Endothelial cell of umbilical vein (primary cell): ENCODE data around the gene DOP1B.

Experiments
- CTCF ChIP-seq, 2 donors: IDR thresholded peaks; 1 replicate in 1 of 2; 2 replicates in 1 of 2; pipeline ENCODE4 v1.5.1; 2011; ENCODE audit warnings: low read length in 2 of 2, mild to moderate bottlenecking in 2 of 2, moderate library complexity in 2 of 2, control low read depth in 1 of 2, inconsistent platforms in 1 of 2, low read depth in 1 of 2; ENCODE audit not compliant: insufficient read depth in 1 of 2; ENCODE audit errors: extremely low read depth in 1 of 2
- EZH2 ChIP-seq: IDR thresholded peaks from 2 replicates; pipeline ENCODE4 v1.6.1; 2012; ENCODE audit warnings: borderline replicate concordance, low read depth, mild to moderate bottlenecking, moderate library complexity, low read length, inconsistent platforms; ENCODE audit not compliant: severe bottlenecking
- JUN ChIP-seq: IDR thresholded peaks from 2 replicates; pipeline ENCODE4 v1.6.1; 2011; ENCODE audit warnings: borderline replicate concordance, low read depth; ENCODE audit not compliant: insufficient read length, insufficient read depth
- MAX ChIP-seq: IDR thresholded peaks from 2 replicates; pipeline ENCODE4 v1.6.1; 2011; ENCODE audit not compliant: insufficient read depth, insufficient read length
- POLR2AphosphoS5 ChIP-seq: IDR thresholded peaks from 2 replicates; pipeline ENCODE4 v1.6.1; 2012; ENCODE audit warnings: low read depth, mild to moderate bottlenecking, control low read depth, low read length, moderate library complexity; ENCODE audit not compliant: insufficient read depth

- TF ChIP-seq JUN (no peak), EZH2 (no peak), CTCF (IDR thresholded peaks at IDR 0.05; ENCODE audit: extremely low read depth in 1 of 2, insufficient read depth in 1 of 2, low read depth in 1 of 2, low read length in 2 of 2) (no peak), MAX (no peak), POLR2AphosphoS5 (no peak)
Measured at GRCh38 chr21:36204980-36205379, 48.4 kb downstream of the DOP1B start.
